Measurements from ENCODE around the gene TMEM30A. TPM values are rescaled to one million over a fixed set of nuclear protein-coding genes. Genes with fewer than 3 reads are reported as not detected.
A peak's percentile ranks its signal among the peaks of the same experiment; 100 is the strongest.

The TMEM30A gene
- 100 to 1,000 TPM; 109 to 113 TPM for total RNA-seq
- long read RNA-seq, donor 1, full-length matches to known transcripts: 18 of 31 reads
- long read RNA-seq, donor 1, partial matches to known transcripts: 4 of 31 reads
- long read RNA-seq, donor 1, other reads (novel, unspliced or antisense): 9 of 31 reads
- long read RNA-seq, donor 2, full-length matches to known transcripts: 15 of 21 reads
- long read RNA-seq, donor 2, partial matches to known transcripts: 1 of 21 reads
- long read RNA-seq, donor 2, other reads (novel, unspliced or antisense): 5 of 21 reads

GRCh38 chr6:75284632-75285282 is at the start of gene TMEM30A:
TSS of gene TMEM30A (minus strand) at chr6:75284792. CDS start at chr6:75284638, 154 bp downstream.
- intact Hi-C loops (cut with DNase I): no loop called here
- DNase-seq (ENCODE audit: low spot score): peak; percentile 99

GRCh38 chr6:75333676-75334200 is 49.1 kb upstream of the TMEM30A start:
- intact Hi-C loops (cut with DNase I): no loop called here
- DNase-seq (ENCODE audit: low spot score): no peak

GRCh38 chr6:75331151-75331550 is 46.6 kb upstream of the TMEM30A start:
- intact Hi-C loops (cut with DNase I): no loop called here
- DNase-seq (ENCODE audit: low spot score): no peak

- no peak for DNase-seq (ENCODE audit: low spot score)
- intact Hi-C loops (cut with DNase I): no loop called here
Observed at GRCh38 chr6:75329703-75330102, 45.1 kb upstream of the TMEM30A start.

- DNase-seq (ENCODE audit: low spot score): no peak
- intact Hi-C loops (cut with DNase I): no loop called here
Observed at GRCh38 chr6:75327807-75328206, 43.2 kb upstream of the TMEM30A start.

- intact Hi-C loops (cut with DNase I): no loop called here
Observed at GRCh38 chr6:75326557-75327258, 42.1 kb upstream of the TMEM30A start.

GRCh38 chr6:75318900-75319299 is 34.3 kb upstream of the TMEM30A start:
- intact Hi-C loops (cut with DNase I): no loop called here
- DNase-seq (ENCODE audit: low spot score): no peak

More at GRCh38 chr6:75326557-75327258, 42.1 kb upstream of the TMEM30A start:
- no peak for DNase-seq (ENCODE audit: low spot score)

- intact Hi-C loops (cut with DNase I): no loop called here
- no peak for DNase-seq (ENCODE audit: low spot score)
Observed at GRCh38 chr6:75317503-75318206, 33.1 kb upstream of the TMEM30A start.

GRCh38 chr6:75315978-75316377 is 31.4 kb upstream of the TMEM30A start:
- intact Hi-C loops (cut with DNase I): no loop called here
- no peak for DNase-seq (ENCODE audit: low spot score)

- intact Hi-C loops (cut with DNase I): no loop called here
- DNase-seq (ENCODE audit: low spot score): no peak
Observed at GRCh38 chr6:75308250-75308988, 23.8 kb upstream of the TMEM30A start.

- intact Hi-C loops (cut with DNase I): no loop called here
- DNase-seq (ENCODE audit: low spot score): no peak
Observed at GRCh38 chr6:75307364-75308004, 22.9 kb upstream of the TMEM30A start.

GRCh38 chr6:75306064-75306463 is 21.5 kb upstream of the TMEM30A start:
- intact Hi-C loops (cut with DNase I): no loop called here
- DNase-seq (ENCODE audit: low spot score): no peak

- intact Hi-C loops (cut with DNase I): no loop called here
- no peak for DNase-seq (ENCODE audit: low spot score)
Observed at GRCh38 chr6:75305573-75305972, 21.0 kb upstream of the TMEM30A start.

GRCh38 chr6:75302280-75302679 is 17.7 kb upstream of the TMEM30A start:
- DNase-seq (ENCODE audit: low spot score): no peak
- intact Hi-C loops (cut with DNase I): no loop called here

- intact Hi-C loops (cut with DNase I): no loop called here
- DNase-seq (ENCODE audit: low spot score): no peak
Observed at GRCh38 chr6:75301537-75301936, 16.9 kb upstream of the TMEM30A start.

GRCh38 chr6:75301088-75301487 is 16.5 kb upstream of the TMEM30A start:
- intact Hi-C loops (cut with DNase I): no loop called here
- DNase-seq (ENCODE audit: low spot score): no peak

GRCh38 chr6:75300531-75300855 is 15.9 kb upstream of the TMEM30A start:
- DNase-seq (ENCODE audit: low spot score): no peak
- intact Hi-C loops (cut with DNase I): loop anchor here in 1 of 2 donors (1.0 kb wide), 1 partner anchor 45 kb away; no protein-coding TSS in a partner anchor

- intact Hi-C loops (cut with DNase I): loop anchor here in 1 of 2 donors (1.0 kb wide), 1 partner anchor 45 kb away; no protein-coding TSS in a partner anchor
- DNase-seq (ENCODE audit: low spot score): no peak
Observed at GRCh38 chr6:75299801-75300530, 15.4 kb upstream of the TMEM30A start.

All from posterior vena cava (tissue), 2 donors.